Tibial nerve (tissue), 3 donors: Measurements from ENCODE around the gene ZBTB16.

ENCODE experiments used
- EP300 ChIP-seq, 2 donors: sonication (generic); formaldehyde crosslinking; IDR thresholded peaks; one replicate each; pipeline ENCODE4 v1.6.1; 2017; ENCODE audit warnings: antibody characterized with exemption in 2 of 2, mild to moderate bottlenecking in 1 of 2
- POLR2A ChIP-seq, 2 donors: fragments of 450-650 bp; IDR thresholded peaks; one replicate each; pipeline ENCODE4 v1.6.1; 2017; ENCODE audit warnings: antibody characterized with exemption in 2 of 2, mild to moderate bottlenecking in 2 of 2, moderate library complexity in 2 of 2

DNA sequence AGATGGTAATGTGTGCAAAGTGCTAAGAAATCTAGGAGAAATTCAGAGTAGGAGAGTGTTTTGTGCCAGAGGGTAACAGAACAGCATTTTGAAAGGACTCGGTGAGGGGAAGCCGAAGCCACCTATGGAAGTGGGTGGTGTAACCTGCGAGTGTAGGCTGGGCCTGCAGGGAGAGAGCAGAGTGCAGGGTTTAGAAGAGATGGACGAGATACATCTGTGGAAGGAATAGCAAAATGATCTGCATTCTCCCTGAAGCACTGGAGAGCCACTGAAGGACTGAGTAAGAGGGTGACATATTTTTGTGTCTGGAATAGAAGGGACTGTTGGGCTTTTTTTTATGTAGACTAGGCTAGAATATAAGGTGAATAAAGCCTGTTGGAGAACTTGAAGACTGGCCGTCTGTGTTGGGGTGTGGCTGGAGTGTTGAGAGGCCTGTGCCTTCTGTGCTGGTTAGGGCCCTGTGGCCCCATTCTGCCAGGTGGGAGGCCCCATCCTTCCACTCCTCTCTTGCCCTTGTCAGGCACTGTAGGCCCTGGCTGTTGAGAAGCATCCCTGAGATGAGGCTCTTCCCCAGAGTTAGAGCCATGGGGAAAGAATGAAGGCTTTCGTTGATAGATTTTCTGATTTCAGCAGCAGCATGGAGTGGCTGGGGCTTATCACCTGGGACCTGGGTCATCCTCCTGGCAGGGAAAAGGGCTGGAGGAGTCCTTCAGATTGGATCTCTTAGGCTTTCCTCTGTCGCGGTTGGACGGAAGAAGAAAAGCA lies 102.2 kb downstream of the ZBTB16 start:
- TF ChIP-seq EP300 (IDR thresholded peaks at IDR 0.05): no peak
- no peak for TF ChIP-seq POLR2A (IDR thresholded peaks at IDR 0.05)
